Suppressor macrophage (primary cell): Measurements from ENCODE around the gene TSPAN3.

Source experiments
- DNase-seq, 4 experiments: peaks; one replicate each; pipeline ENCODE4 v3.0.0-alpha.2; 2020 to 2022

Gene TSPAN3

GRCh38 chr15:77083381-77084160 lies 12.7 kb upstream of the TSPAN3 start:
- DNase-seq = peak; percentile 53 to 79 (median 64)

DNA sequence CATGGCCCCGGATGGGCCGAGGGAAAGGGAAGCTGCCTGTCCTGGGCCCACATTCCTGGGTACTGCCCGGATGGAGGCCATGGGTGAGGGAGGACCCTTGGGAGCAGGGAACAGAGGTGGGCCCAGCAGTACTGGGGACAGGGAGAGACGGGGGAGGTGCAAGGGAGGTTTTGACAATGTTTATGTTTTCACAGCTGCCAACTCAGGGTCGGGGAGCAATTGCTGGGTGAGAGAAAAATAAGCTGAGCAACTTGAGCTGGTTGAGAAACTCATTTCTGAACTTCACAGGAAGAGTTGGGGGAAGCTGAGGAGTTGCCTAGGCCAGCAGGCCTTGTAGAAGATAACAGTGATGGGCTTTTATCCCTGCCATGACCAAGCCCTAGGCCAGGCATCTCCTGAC lies 11.1 kb upstream of the TSPAN3 start:
- DNase-seq = no peak

DNA sequence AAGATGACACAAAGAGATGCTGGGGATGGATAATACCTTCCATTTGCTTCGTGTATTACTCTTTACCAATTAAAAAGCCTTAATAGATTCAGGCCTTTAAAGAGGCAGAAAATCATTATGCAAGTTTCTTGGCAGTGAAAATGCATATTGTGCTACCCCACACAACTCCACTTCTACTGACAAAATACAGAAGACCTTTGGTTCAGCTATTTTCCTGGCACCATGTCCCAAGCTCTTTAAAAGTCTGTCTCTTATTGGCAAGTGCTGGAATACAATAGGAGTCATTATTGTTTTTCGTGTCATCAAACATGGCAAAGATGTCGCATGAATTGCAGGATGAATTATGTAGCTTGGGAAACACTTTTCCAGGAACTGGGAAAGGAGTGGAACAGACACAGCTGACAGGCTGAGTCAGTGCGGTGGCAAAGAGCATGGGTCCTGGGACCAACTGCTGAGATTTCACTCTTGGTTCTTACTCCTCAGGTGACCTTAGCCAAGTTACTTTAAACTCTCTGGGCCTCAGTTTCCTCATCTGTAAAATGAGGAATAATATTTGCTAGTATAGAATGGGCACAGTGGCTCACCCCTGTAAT lies 5.5 kb upstream of the TSPAN3 start:
- no peak for DNase-seq

GRCh38 chr15:77075528-77075927 lies 4.6 kb upstream of the TSPAN3 start:
- no peak for DNase-seq

- DNase-seq = no peak
Measured at GRCh38 chr15:77074350-77074749, 3.4 kb upstream of the TSPAN3 start.

DNA sequence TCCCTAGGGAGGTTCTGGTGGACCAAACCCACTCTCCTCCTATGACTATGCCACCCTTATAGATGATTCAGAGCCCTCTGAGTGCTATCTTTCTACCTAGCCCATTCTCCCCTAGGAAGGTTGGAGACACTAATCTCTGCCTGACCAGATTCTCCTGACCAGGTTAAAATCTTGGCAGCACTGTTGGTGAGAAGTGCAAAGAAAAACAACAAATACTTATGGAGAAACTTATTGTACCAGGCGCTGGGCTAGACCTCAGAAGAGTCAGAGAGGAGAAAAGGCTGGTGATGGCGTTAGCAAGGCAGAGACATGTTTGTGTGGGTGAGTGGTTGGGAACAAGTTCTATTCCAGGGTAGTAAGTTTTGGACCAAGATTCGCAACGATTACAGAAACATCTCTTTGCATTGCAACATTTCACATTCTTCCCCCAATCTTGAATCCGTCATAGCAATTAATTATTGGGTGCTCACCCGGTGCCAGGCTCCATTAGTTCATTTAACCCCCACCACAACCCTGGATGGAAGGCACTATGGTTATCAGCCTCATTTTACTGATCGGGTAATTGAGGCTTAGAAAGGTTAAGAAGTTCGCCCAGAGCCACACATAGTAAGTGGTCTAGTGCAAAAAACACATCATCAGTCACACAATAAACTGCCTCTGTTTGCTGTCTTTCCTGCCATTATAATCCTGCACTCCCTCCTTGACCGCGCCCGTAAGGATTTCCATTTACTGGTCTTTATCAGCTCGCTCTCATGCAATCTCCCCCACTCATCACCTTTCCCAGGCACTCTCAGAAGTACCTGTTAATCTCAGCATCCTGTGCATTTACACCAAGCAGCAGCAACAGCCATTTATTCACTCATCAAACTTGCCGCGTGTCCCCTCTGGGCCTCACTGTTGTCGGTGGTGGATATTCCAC lies 655 bp upstream of the TSPAN3 start:
- no peak for DNase-seq

GRCh38 chr15:77070180-77070494 lies 772 bp downstream of the TSPAN3 start:
- no peak for DNase-seq

DNA sequence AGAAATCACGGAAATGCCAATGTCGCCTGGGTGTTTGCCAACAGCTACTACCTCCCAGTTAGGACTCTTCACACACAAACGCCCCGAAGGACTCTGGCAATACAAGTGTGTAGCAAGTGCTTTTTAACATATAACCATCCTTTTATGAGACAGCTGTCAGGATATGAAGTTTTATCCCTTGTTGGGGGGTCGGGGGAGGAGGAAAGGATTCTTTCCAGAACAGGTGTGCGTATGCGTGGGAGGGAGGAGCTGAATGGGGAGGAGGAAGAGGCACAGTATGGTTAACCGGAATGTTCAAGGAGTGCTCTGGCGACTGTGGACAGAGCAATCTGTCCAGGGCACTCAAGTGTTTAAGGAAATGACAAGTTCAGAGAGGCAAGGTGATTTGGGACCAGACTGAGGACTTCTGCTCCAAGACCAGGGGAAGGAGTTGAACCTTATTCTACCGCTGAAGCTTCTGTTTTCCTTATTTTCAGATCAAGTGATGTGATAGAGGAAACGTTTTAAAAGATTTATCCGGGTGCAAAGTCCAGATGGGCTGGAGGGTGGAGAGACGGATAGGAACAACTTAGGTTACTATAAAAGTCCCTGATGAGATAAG lies 1.3 kb downstream of the TSPAN3 start:
- DNase-seq = peak in 1 of 4 experiments; percentile 8

DNA sequence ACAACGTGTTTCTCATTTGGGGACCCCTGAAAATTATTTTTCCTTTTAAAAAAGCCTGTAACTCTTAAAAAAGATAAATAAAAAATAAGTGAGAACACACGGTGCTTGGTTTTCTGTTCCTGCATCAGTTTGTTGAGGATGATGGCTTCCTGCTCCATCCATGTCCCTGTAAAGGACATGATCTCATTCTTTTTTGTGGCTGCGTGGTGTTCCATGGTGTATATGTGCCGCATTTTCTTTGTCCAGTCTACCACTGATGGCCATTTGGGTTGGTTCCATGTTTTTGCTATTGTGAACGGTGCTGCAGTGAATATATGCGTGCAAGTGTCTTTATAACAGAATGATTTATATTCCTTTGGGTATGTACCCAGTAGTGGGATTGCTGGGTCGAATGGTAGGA lies 2.3 kb downstream of the TSPAN3 start:
- DNase-seq = no peak

GRCh38 chr15:77067691-77068367 lies 3.1 kb downstream of the TSPAN3 start:
- DNase-seq = peak in 2 of 4 experiments; percentile 63 to 64

DNA sequence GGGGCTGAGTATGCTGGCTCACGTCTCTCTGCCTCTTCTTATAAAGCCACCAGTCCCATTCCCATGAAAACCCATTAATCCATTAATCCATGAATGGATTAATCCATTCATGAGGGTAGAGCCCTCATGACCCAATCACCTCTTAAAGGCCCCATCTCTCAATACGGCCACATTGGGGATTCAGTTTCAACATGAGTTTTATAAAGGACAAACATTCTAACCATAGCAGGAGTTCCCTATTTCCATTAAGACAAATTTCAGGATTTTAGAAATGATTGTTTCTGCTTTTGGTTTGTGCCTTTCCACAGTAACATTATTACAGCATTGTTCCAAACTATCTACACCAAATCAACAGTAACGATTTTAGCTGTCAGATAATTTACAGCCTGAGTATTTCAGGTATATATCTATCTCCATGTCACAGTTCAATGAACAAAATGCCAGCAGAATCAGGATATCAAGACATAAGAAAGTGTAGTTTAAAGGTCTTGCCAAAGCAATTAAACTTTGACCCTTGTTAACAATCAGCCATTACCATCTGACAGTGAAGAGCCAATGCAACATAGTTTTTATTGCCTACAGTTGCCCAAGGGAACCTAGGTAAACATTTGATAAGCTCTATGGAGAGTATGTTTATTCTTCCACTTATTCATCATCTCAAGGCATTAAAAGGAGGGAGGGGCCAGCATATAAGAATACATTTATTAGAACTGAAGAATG lies 3.8 kb downstream of the TSPAN3 start:
- peak in 3 of 4 experiments; percentile 33 to 68 (median 64) for DNase-seq

DNA sequence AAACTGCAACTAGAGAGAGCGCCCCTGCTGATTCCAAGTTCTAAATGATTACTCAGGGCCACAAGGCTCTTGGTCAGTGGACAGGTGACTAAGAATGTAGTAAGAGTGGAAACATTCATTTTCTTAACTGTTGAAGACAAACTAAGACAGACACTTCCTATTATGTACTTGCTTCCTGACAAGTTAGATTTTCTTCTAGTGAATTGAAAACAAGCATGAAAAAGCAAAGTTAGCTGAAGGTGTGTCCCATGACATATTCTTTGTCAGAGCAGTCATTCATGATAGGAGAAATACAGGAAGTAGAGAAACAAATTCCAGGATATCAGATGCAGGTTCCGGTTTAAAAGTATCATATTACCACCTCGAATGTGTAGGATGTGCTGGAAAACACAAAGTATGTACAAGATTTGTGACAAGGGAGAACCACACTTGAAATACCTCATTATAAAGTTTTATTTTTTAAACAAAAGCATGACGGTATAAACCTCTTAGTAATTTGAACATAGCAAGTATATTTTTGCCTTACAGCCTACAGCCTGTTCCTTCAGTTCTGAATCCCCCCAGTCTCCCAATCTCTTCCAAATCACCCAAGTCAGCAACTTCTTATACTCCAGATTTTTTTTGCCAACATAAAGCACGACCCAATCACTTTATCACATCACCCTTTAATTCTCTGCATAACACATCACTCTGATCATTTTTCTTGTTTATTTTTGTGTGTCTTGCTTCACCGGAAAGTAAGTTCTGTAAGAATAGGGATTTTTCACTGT lies 6.2 kb downstream of the TSPAN3 start:
- peak; percentile 72 to 89 (median 76) for DNase-seq

DNA sequence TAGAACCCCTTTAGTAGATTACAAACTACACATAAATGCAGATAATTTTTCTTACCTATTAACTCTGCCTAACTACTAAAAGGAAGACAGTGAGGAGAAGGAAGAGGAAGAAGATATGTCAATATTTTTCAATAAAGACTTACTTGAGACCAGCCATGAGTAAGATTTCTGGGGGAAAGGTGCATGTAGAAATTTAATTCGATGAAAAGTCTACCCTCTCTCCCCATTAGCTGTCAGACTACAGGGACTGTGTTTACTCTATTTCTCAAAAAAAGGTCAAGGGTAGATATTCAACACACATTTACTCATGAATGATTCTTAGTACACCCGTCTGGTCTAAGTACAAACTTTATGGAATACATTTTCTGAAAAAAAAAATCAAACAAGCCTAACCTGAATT lies 6.8 kb downstream of the TSPAN3 start:
- peak in 2 of 4 experiments; percentile 40 to 43 for DNase-seq

GRCh38 chr15:77063249-77063648 lies 7.7 kb downstream of the TSPAN3 start:
- no peak for DNase-seq

DNA sequence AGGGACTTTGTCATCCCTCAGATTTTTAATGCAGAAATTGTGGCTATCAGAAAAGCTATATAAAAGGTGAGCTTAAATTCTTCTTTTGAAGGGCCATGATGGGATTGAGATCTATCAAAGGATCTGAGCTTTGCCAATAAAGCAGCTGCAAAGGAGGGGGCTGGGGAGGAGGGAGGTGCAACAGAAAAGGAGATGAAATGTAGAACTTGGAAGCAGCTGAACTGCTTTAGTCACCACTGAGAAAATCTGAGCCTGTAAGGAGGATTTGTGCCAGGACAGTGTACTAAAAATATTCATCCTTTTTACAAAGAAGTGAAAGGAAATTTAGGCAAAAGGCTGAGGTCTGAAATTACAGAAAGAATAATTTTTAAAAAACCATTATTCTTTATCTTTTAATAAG lies 10.4 kb downstream of the TSPAN3 start:
- peak in 2 of 4 experiments; percentile 36 to 41 for DNase-seq

- peak in 3 of 4 experiments; percentile 47 to 79 (median 78) for DNase-seq
Measured at GRCh38 chr15:77059786-77060361, 11.0 kb downstream of the TSPAN3 start.

DNA sequence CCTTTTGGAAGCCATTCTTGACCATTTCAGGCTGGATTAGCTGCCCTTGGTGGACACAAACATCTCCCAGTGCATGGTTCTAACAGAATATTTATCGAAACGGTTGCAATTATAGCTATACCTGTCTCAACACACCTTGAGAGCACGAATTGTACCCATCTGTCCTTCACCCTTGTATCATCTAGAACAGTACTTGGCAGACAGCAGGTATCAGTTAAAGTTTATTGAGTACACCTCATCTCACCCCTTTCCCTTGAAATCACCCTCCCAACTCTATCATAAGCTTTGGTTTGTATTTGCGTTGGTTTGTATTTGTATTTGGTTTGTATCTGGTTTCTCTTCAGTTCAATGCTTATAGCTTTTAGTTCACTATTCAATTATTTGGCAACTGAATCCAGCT lies 12.4 kb downstream of the TSPAN3 start:
- no peak for DNase-seq

- no peak for DNase-seq
Measured at GRCh38 chr15:77057685-77058084, 13.2 kb downstream of the TSPAN3 start.

DNA sequence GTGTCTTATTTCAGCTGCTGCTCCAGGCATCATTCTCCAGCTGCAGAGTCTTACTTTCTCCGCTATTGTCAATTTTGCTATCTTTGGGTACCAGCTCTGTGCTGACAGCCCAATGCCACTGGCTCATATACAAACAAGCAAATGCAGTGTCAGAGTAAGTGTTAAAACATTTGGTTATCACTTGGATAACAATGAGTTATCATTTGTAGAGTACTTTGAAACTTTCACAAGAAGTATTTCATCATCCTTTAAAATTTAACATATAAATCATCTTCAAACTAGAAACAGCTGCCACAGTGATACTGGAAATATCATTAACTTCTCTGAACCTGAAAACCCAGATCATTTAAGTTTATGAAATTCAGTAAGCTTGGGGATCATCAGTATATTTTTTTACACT lies 13.8 kb downstream of the TSPAN3 start:
- DNase-seq = no peak

DNA sequence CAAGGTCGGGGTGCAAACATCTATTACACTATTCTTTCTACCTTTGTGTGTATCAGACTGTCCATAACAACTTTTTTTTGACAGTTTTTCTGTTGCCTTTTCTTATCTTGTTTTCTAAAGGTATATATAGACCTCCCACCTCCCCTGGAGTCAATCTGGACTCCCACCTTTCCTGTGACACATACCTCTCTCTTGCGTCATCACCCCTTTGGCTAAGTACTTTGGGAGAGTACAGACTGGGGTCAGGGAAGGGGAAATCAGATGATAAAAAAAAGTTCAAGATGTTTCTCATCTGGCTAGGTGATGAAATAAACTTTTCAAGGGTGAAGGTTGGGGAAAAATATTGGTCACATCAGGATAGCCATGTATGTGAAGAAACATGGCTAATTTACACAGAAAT lies 17.2 kb downstream of the TSPAN3 start:
- no peak for DNase-seq
